Upper lobe of left lung (tissue), 4 donors: ENCODE results near the gene MISP.

ENCODE experiments used
- CTCF ChIP-seq, 6 experiments: fragments of 450-650 bp in 4 of 6; fragments of 200-600 bp in 2 of 6; sonication (generic) in 2 of 6; IDR thresholded peaks; one replicate each; pipeline ENCODE4 v1.5.1; 2016 to 2019; ENCODE audit warnings: antibody characterized with exemption in 6 of 6
- EP300 ChIP-seq, 4 donors: sonication (generic); formaldehyde crosslinking; IDR thresholded peaks; one replicate each; pipeline ENCODE4 v1.5.1; 2017; ENCODE audit warnings: antibody characterized with exemption in 4 of 4, control low read depth in 2 of 4
- POLR2A ChIP-seq, 4 donors: fragments of 450-650 bp; IDR thresholded peaks; one replicate each; pipeline ENCODE4 v1.5.1; 2016 to 2017; ENCODE audit warnings: antibody characterized with exemption in 4 of 4, mild to moderate bottlenecking in 2 of 4

- TF ChIP-seq CTCF (IDR thresholded peaks at IDR 0.05) = no peak
- no peak for TF ChIP-seq POLR2A (IDR thresholded peaks at IDR 0.05)
- TF ChIP-seq EP300 (IDR thresholded peaks at IDR 0.05) = no peak
Observed at GRCh38 chr19:723247-723646, 27.7 kb upstream of the MISP start.
